H9 (cell line): ENCODE measurements around the gene APBB2. TPM values are rescaled to one million over a fixed set of nuclear protein-coding genes. Genes with fewer than 3 reads are reported as not detected.

Source experiments
- DNase-seq: peaks from one replicate; pipeline ENCODE4 v3.0.0-alpha.2; 2017
- H2AFZ ChIP-seq: one replicate; pipeline ENCODE4 v1.6.1; 2013; ENCODE audit warnings: mild to moderate bottlenecking, low read length, control low read depth, moderate library complexity
- H2AK5ac ChIP-seq: 2 replicates; pipeline ENCODE4 v1.6.1; 2013; ENCODE audit warnings: low read length, control low read depth, mixed read lengths; ENCODE audit not compliant: insufficient read length
- H2BK120ac ChIP-seq: one replicate; pipeline ENCODE4 v1.6.1; 2013; ENCODE audit warnings: low read depth, mild to moderate bottlenecking, low read length, control low read depth, inconsistent platforms; ENCODE audit not compliant: poor library complexity, severe bottlenecking
- H2BK12ac ChIP-seq: 2 replicates; pipeline ENCODE4 v1.6.1; 2013; ENCODE audit warnings: low read length, control low read depth, mixed read lengths, low read depth; ENCODE audit not compliant: insufficient read length
- H2BK15ac ChIP-seq: 2 replicates; pipeline ENCODE4 v1.6.1; 2013; ENCODE audit warnings: low read depth, low read length, control low read depth
- H2BK20ac ChIP-seq: one replicate; pipeline ENCODE4 v1.6.1; 2013; ENCODE audit warnings: low read depth, mild to moderate bottlenecking, low read length, control low read depth, inconsistent platforms; ENCODE audit not compliant: poor library complexity, severe bottlenecking
- H2BK5ac ChIP-seq: 2 replicates; pipeline ENCODE4 v1.6.1; 2013; ENCODE audit warnings: low read length, control low read depth, mixed read lengths; ENCODE audit not compliant: insufficient read length
- H3K14ac ChIP-seq: 2 replicates; pipeline ENCODE4 v1.6.1; 2013; ENCODE audit warnings: low read length, control low read depth; ENCODE audit not compliant: insufficient read depth
- H3K18ac ChIP-seq: 2 replicates; pipeline ENCODE4 v1.6.1; 2013; ENCODE audit warnings: low read depth, mild to moderate bottlenecking, mixed read lengths, low read length, control low read depth; ENCODE audit not compliant: insufficient read length
- H3K23ac ChIP-seq: 2 replicates; pipeline ENCODE4 v1.6.1; 2013; ENCODE audit warnings: low read length, control low read depth, mixed read lengths, low read depth; ENCODE audit not compliant: insufficient read length
- H3K23me2 ChIP-seq: 2 replicates; pipeline ENCODE4 v1.6.1; 2013; ENCODE audit warnings: low read depth, mild to moderate bottlenecking, mixed read lengths, low read length, control low read depth; ENCODE audit not compliant: insufficient read length, poor library complexity, severe bottlenecking
- H3K27ac ChIP-seq: 2 replicates; pipeline ENCODE4 v1.5.1; 2013; ENCODE audit warnings: low read length, control low read depth, mixed read lengths, low read depth; ENCODE audit not compliant: insufficient read length
- H3K27me3 ChIP-seq: 2 replicates; pipeline ENCODE4 v1.6.1; 2013; ENCODE audit warnings: low read length, control low read depth, inconsistent platforms; ENCODE audit not compliant: insufficient read depth
- H3K4ac ChIP-seq: 2 replicates; pipeline ENCODE4 v1.6.1; 2013; ENCODE audit warnings: low read depth, mild to moderate bottlenecking, control low read depth, inconsistent platforms, low read length, moderate library complexity
- H3K4me1 ChIP-seq: 2 replicates; pipeline ENCODE4 v1.6.1; 2013; ENCODE audit warnings: low read length, control low read depth, inconsistent platforms; ENCODE audit not compliant: insufficient read depth
- H3K4me2 ChIP-seq: 2 replicates; pipeline ENCODE4 v1.6.1; 2013; ENCODE audit warnings: low read length, control low read depth, mixed read lengths; ENCODE audit not compliant: insufficient read length, insufficient read depth
- H3K56ac ChIP-seq: 2 replicates; pipeline ENCODE4 v1.6.1; 2013; ENCODE audit warnings: low read depth, mild to moderate bottlenecking, mixed read lengths, low read length, control low read depth; ENCODE audit not compliant: insufficient read length
- H3K79me1 ChIP-seq: 2 replicates; pipeline ENCODE4 v1.6.1; 2013; ENCODE audit warnings: low read depth, mild to moderate bottlenecking, moderate library complexity, low read length, control low read depth, inconsistent platforms; ENCODE audit not compliant: insufficient read depth, poor library complexity, severe bottlenecking
- H3K79me2 ChIP-seq: 2 replicates; pipeline ENCODE4 v1.6.1; 2013; ENCODE audit warnings: low read length, control low read depth, inconsistent platforms; ENCODE audit not compliant: insufficient read depth
- H3K9ac ChIP-seq: 2 replicates; pipeline ENCODE4 v1.6.1; 2013; ENCODE audit warnings: low read length, control low read depth, mixed read lengths; ENCODE audit not compliant: insufficient read length; ENCODE audit errors: extremely low read depth
- H3K9me3 ChIP-seq: one replicate; pipeline ENCODE4 v1.6.1; 2013; ENCODE audit warnings: low read depth, low read length, inconsistent platforms; ENCODE audit not compliant: control insufficient read depth
- H3T11ph ChIP-seq: one replicate; pipeline ENCODE4 v1.6.1; 2013; ENCODE audit warnings: mild to moderate bottlenecking, low read length, control low read depth, inconsistent platforms
- H4K20me1 ChIP-seq: one replicate; pipeline ENCODE4 v1.6.1; 2013; ENCODE audit not compliant: control insufficient read depth, insufficient read length, insufficient read depth
- H4K5ac ChIP-seq: 2 replicates; pipeline ENCODE4 v1.6.1; 2013; ENCODE audit warnings: low read depth, mild to moderate bottlenecking, mixed read lengths, low read length, control low read depth; ENCODE audit not compliant: insufficient read length
- H4K8ac ChIP-seq: replicated peaks from 2 replicates; pipeline ENCODE4 v1.6.1; 2013; ENCODE audit warnings: low read length, control low read depth, mixed read lengths, low read depth; ENCODE audit not compliant: insufficient read length
- H4K91ac ChIP-seq: 2 replicates; pipeline ENCODE4 v1.6.1; 2013; ENCODE audit warnings: low read depth, mild to moderate bottlenecking, moderate library complexity, mixed read lengths, low read length, control low read depth; ENCODE audit not compliant: insufficient read length
- H3K27ac Mint-ChIP-seq, 3 experiments: 2 replicates in 2 of 3; 3 replicates in 1 of 3; pipeline ENCODE4 v1.8.0; 2020 to 2021; ENCODE audit warnings: mixed read lengths in 3 of 3, mild to moderate bottlenecking in 1 of 3, moderate library complexity in 1 of 3
- H3K27me3 Mint-ChIP-seq: 2 replicates; pipeline ENCODE4 v1.8.0; 2021; ENCODE audit warnings: low read depth, mild to moderate bottlenecking, moderate library complexity, mixed read lengths
- H3K36me3 Mint-ChIP-seq, 3 experiments: 2 replicates in 2 of 3; 3 replicates in 1 of 3; pipeline ENCODE4 v1.8.0; 2020 to 2021; ENCODE audit warnings: low read depth in 3 of 3, mixed read lengths in 3 of 3; ENCODE audit not compliant: insufficient read depth in 1 of 3
- H3K4me1 Mint-ChIP-seq, 2 experiments: 2 replicates each; pipeline ENCODE4 v1.8.0; 2020; ENCODE audit warnings: mixed read lengths in 2 of 2
- H3K4me3 Mint-ChIP-seq, 2 experiments: 2 replicates in 1 of 2; 3 replicates in 1 of 2; pipeline ENCODE4 v1.8.0; 2020 to 2021; ENCODE audit warnings: mild to moderate bottlenecking in 2 of 2, mixed read lengths in 2 of 2, moderate library complexity in 1 of 2
- H3K9me3 Mint-ChIP-seq, 2 experiments: 2 replicates in 1 of 2; 3 replicates in 1 of 2; pipeline ENCODE4 v1.8.0; 2020; ENCODE audit warnings: mild to moderate bottlenecking in 2 of 2, mixed read lengths in 2 of 2, moderate library complexity in 1 of 2
- CTCF ChIP-seq: fragments of 200-600 bp; sonication (generic); conservative IDR thresholded peaks from 3 replicates; pipeline ENCODE4 v1.8.0; 2021; ENCODE audit warnings: antibody characterized with exemption, mild to moderate bottlenecking
- WGBS: extraction: QIAGEN DNeasy Blood & Tissue Kit; methylation state at CpG from one replicate; pipeline ENCODE4 v1.1.7; 2013; ENCODE audit warnings: missing lambda C conversion rate, low lambda C conversion rate, mixed read lengths; ENCODE audit not compliant: insufficient read length; ENCODE audit errors: extremely low coverage; 5-methylcytosine and 5-hydroxymethylcytosine counted together
- total RNA-seq: library from RNA; stranded (reverse); gene quantifications from 2 replicates; pipeline ENCODE4 v1.2.1, GENCODE V29; 2021

The APBB2 gene
- total RNA-seq, 1 experiment from 2014 or later = 39.6 TPM

- Mint-ChIP-seq H3K4me3 (no peak overlapping the region), H3K9me3 (peaks cover 0 to 2% of the 10 kb centered on the region in 2 experiments; a peak in 1 of 5 replicates), H3K27ac (peak overlapping the region in 2 of 3 experiments; percentile 35 to 72; a peak in 4 of 7 replicates), H3K36me3 (peaks cover 0 to 15% (median 7%) of the 10 kb centered on the region in 3 experiments; a peak in 4 of 7 replicates), H3K4me1 (peaks cover 39 to 40% of the 10 kb centered on the region in 2 experiments), H3K27me3 (no peaks in the 10 kb centered on the region)
- Histone ChIP-seq H3K9me3 (no peaks in the 10 kb centered on the region), H3K27me3 (no peaks in the 10 kb centered on the region), H3K18ac (no peak overlapping the region), H2AFZ (no peak overlapping the region), H3K23ac (no peak overlapping the region), H3K14ac (no peak overlapping the region), H4K91ac (no peak overlapping the region), H2BK15ac (no peak overlapping the region), H2BK20ac (no peak overlapping the region), H3K4me1 (peaks cover 5% of the 10 kb centered on the region; the same call in 1 of the 2 replicates), H3K79me1 (no peaks in the 10 kb centered on the region), H4K20me1 (no peaks in the 10 kb centered on the region), H2BK5ac (no peak overlapping the region), H3K4me2 (no peak overlapping the region), H2AK5ac (no peak overlapping the region), H4K8ac (no peak overlapping the region), H3K79me2 (no peaks in the 10 kb centered on the region), H2BK12ac (no peak overlapping the region), H3K4ac (no peak overlapping the region), H3K9ac (no peak overlapping the region), H3T11ph (no peak overlapping the region), H3K56ac (no peak overlapping the region), H4K5ac (no peak overlapping the region), H2BK120ac (no peak overlapping the region), H3K23me2 (no peaks in the 10 kb centered on the region), H3K27ac (no peak overlapping the region)
- WGBS = no CpG with 5 or more reads among the region's 4 CpGs
- TF ChIP-seq CTCF = no peak
- no peak for DNase-seq
Observed at GRCh38 chr4:41169256-41169800, 45.0 kb downstream of the APBB2 start.
